Epithelial cell of esophagus (primary cell): ENCODE measurements around the gene TGFB2.

ENCODE experiments used
- DNase-seq: peaks from one replicate; pipeline ENCODE4 v3.0.0; 2010; ENCODE audit warnings: low read depth
- H3K4me3 ChIP-seq: 2 replicates; pipeline ENCODE4 v1.5.1; 2011; ENCODE audit warnings: mild to moderate bottlenecking, low read length, control low read depth
- TF ChIP-seq, protein P1 (sequence below): IDR thresholded peaks from 2 replicates; pipeline ENCODE4 v1.5.1; 2011; ENCODE audit warnings: low read depth, mild to moderate bottlenecking, low read length, control low read depth, inconsistent platforms; ENCODE audit not compliant: insufficient read depth; ENCODE audit errors: missing control alignments

The TGFB2 gene

DNA sequence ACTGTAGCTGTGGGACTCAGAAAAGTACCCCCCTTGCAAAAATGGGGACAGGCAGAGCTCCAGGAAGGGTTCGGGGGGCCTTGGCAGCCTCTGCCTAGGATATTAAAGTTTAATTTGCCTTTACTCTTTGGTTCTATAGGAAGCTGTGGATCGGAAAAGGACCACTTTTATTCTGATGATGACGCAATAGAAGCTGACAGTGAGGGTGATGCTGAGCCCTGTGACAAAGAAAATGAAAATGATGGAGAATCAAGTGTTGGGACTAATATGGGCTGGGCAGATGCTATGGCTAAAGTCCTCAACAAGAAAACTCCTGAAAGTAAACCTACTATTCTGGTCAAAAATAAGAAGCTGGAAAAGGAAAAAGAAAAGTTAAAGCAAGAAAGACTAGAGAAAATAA is 43.0 kb upstream of the TGFB2 start:
- TF ChIP-seq, protein P1, sequence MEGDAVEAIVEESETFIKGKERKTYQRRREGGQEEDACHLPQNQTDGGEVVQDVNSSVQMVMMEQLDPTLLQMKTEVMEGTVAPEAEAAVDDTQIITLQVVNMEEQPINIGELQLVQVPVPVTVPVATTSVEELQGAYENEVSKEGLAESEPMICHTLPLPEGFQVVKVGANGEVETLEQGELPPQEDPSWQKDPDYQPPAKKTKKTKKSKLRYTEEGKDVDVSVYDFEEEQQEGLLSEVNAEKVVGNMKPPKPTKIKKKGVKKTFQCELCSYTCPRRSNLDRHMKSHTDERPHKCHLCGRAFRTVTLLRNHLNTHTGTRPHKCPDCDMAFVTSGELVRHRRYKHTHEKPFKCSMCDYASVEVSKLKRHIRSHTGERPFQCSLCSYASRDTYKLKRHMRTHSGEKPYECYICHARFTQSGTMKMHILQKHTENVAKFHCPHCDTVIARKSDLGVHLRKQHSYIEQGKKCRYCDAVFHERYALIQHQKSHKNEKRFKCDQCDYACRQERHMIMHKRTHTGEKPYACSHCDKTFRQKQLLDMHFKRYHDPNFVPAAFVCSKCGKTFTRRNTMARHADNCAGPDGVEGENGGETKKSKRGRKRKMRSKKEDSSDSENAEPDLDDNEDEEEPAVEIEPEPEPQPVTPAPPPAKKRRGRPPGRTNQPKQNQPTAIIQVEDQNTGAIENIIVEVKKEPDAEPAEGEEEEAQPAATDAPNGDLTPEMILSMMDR = no peak
- no peak for DNase-seq
- no peak overlapping the region for H3K4me3 ChIP-seq

DNA sequence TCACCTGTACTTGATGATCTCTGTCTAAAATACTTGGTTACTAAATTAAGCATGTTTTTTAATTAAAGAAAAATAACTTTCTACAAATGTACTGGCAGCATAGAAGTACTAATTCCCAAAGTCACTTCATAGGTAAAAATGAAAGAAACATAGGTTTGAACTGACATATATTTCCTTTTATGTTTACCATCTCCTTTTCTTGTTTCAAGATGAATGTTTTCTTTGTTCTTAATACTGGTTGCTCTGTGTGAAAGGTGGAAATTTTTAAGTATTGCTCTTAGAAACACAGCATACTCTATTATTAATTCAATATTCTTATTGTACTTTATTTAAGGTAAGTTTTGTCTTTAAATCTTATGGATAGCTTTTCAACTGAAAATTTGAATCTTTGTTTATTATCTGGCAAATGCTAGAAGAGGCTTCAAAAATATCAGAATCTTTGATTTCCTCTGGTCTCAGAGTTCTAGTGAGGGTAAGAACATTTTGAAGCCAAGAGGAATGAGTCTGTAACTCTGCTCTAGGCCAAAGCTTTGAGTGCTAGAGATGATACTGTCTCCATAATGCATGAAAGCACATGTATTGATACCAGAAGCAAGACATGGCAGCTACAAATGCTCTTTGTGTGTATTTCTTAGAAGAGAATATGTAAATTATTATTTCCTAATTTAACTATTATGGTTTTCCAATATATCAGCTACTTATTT is 41.8 kb upstream of the TGFB2 start:
- H3K4me3 ChIP-seq = no peak overlapping the region
- DNase-seq = no peak
- TF ChIP-seq, protein P1 = no peak

DNA sequence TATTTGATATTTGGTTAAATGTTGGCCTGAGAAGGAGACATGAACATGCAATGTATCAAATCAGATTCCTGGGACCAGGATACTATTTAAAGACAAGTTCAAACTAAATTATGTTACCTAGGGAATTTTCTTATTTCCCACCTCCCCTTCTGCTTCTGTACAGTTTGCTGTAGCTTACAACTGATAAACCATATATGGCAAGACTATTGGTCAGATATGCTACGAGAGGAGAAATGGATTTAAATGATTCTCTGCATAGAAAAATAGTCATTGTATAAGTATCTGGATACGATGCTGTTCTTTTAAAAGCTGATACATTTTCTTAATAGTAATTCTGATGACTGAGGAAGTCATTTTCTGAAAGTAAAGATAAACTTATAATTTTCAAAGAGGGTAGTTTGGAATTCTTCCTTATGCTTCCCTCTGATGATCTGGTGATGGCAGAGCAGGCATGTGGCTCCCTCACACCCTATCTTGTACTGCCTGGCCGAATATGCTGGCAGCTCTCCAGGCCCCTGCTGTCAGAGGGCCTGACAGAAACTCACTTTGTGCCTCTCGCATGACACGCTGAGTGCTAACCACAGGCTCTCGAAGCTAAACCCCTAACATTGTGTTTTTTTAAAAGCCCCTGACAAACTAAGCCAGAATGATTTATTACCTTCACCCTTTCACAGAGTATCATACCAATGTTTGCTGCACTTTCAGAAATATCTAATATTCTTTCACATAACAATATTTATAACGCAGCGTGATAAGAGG is 40.7 kb upstream of the TGFB2 start:
- no peak overlapping the region for H3K4me3 ChIP-seq
- TF ChIP-seq, protein P1 = no peak
- no peak for DNase-seq

DNA sequence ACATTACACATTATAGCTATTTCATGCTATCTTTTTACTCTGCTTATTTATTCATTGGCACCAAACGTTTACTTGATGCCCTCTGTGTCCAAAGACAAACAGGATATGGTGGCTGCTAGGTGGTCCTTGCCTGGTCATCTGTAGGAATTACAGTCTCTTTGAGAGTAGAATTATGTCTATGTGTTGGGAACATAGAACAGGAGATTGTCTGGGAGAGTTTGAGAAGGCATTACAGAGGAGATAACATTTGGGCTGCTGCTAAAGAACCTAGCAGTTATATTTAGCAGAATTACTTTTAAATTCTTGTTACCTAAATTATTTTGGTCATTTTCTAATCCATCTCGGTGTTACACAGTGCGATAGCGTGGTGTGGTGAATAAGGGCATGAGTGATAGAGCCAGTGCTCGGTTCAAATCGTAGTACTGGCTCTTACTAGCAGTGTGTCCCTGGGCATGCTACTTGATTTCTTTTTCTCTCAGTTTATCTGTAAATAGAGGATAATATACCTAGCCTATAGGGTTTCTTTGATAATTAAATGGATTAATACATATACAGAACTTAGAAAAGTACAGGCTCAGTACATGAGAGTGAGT is 39.6 kb upstream of the TGFB2 start:
- no peak overlapping the region for H3K4me3 ChIP-seq
- no peak for DNase-seq
- TF ChIP-seq, protein P1 = no peak

DNA sequence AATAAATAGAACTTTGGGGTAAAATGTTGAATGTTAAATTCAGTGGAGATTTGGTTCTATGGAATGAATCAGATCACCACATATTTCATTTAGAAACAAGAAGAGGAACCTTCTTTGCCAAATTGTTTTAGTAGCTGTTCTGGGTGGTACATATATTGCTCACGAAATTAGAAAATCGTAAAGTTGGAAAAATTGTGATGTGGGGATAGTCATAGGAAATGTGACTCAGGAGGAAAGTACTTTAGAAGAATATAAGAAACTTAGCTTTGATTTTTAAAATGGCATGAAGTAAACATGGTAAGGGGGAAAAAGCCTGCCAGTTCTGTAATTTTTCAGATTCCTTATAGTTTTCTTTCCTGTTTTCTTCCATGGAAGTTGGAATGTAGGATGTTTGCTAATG is 32.6 kb upstream of the TGFB2 start:
- no peak overlapping the region for H3K4me3 ChIP-seq
- DNase-seq = no peak
- TF ChIP-seq, protein P1 = no peak

DNA sequence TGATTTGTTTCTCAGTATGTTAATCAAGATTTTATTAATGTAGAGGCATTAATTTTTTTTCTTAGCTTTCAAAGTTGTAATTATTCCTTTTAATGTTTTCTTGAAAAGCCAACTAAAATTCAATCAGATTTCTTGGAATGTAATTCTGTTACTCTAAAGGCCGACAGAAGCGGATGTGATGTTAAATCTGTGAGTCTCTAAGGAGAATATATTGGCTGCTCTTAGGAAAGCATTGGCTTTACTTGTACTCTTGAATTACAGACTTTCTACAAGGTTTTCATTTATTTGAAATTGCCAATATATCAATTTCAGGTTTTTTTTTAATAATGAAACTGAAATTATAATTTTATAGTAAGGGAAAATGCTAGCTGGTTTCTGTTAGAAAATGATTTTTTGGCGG is 30.8 kb upstream of the TGFB2 start:
- DNase-seq = no peak
- H3K4me3 ChIP-seq = no peak overlapping the region
- TF ChIP-seq, protein P1 = no peak
